Fibroblast of upper back skin (primary cell): ENCODE data around the gene KCNQ1.

Source experiments
- DNase-seq: peaks from one replicate; pipeline ENCODE4 v3.0.0-alpha.2; 2013

Gene KCNQ1

DNA sequence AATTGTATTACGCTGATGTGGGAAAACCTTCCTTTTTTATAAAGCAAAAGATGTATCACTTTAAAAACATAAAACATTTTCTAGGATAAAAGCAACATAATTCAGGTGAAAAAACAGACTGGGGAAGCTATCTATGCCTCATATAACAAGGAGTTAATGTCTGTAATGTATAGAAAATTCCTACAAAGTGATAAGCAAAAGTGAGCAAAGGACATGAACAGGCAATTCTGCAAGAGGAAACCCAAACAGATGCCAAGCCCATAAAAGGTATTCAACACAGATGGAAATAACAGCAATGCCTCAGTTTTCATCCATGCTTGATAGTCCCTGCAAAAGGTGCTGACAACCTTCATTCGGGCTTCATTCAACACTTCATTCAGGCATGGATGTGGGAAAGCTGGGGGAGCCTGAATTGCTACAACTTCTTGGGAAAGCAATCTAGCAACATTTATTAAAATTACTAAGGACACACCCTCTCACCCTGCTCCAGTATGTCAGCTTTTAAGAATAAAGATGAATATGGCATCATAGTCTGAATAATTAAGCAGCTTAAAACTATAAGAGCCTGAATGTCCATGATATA is 215.6 kb downstream of the KCNQ1 start:
- no peak for DNase-seq

GRCh38 chr11:2661173-2662023 is 216.6 kb downstream of the KCNQ1 start:
- DNase-seq = no peak

DNA sequence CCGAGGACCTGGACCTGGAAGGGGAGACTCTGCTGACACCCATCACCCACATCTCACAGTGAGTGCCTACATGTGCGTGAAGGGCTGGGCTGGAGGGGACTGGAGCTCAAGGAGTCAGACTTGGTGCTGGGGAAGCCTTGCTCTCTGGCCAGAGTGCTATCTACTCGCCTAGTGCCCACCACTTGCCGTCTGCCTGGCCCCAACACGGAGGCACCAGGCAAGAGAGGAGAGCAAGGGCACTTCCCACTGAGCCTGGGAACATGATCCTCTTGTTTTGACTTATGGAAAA is 217.2 kb downstream of the KCNQ1 start:
- no peak for DNase-seq

DNA sequence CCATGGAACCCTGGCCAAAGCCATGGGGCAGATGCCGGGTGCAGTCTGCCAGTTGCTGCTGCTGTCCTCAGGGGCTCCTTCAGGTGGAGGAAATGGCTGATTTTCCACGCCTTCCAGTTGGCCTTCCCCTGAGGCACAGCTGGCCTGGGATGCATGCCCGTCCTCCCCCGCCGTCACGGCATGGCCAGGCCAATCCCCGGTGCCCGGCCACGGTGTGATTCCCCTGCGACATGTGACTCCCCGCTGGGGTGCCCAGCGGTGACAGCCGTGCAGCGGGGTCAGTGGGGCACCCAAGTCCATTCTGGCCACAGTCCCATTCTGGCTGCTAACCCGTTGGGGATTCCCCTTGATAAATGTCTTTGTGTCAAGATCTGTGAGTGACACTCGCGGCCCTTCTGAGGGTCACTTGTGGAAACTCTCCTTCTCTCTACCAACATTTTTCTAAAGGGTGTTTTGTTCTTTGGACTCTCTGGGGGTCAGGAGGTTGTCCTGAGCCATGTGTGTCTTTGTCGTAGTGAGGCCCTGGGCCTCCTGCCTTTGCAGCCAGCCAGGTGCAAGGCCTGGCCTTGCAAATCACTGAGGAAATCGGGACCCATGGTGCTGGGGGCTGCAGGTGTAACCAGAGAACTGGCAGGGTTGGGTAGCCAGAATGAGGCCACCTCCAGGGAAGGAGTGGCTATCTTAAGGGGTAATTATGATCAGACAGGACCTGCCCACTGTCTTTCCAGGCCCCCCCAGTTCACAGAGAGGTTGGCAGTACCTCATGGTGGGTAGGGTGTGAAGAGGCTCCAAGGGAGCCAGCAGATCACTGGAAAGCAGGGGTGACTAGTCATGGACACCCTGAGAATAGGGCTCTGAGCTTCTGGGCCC is 217.9 kb downstream of the KCNQ1 start:
- no peak for DNase-seq

DNA sequence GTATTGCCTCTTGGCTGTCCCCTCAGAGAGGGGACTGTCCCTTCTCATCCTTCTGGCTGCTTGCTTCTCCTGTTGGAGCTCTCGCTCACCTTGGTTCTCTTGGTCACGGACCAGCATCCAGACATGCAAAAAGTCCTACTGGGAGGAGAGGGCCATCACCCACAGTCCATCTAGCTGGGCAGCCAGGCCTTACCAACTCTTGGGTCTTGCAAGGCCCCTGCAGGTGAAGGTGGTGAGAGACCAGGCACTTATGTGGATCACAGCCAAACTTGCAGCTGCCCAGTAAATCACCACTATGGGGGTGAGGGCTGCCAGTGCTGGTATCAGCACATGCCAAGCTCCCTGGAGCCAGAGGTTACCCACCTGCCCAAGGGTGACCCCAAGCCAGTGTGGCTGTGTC is 218.7 kb downstream of the KCNQ1 start:
- no peak for DNase-seq

- no peak for DNase-seq
Measured at GRCh38 chr11:2663915-2664314, 219.1 kb downstream of the KCNQ1 start.

GRCh38 chr11:2664376-2664775 is 219.6 kb downstream of the KCNQ1 start:
- no peak for DNase-seq

- DNase-seq = no peak
Measured at GRCh38 chr11:2664791-2665525, 220.2 kb downstream of the KCNQ1 start.

DNA sequence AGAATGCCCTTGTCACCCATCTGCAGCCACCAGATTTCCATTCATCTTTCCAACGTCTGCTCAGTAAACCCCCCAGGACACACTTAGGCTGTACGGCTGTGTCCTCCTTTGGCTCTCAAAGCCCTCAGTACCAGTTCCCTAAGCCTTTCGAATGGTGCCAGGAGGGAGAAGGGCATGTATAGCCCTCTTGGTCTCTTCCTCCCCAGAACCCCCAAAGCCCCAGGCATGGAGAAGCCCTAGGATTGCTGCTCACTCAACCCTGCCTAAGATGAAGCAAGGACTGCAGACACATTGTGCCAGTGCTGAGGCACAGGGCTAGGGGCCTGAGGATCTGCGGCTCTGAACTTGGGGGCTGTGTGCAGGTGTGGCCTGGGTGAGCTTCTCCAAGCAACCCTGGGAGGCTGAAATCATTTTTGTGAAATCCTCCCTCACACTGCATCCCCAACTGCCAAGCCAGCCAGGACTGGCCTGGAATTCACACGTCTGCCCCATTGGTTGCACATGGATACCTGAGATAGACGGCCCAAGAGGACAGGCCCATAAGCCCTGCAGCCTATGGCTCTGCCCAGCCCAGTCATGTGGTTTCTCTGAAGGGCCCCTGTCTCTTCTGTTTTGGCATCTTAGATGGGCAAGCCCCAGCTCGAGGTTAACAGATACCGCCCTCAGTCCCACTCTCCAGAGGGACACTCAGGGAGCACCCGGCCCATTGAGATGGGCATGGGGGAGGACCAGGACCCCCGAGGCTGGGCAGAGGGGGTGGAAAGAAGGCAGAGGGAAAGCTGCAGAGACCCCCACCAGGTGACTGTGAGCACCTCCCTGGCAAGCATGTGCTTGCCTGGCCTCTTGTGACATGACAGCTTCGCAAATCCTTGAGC is 221.0 kb downstream of the KCNQ1 start:
- DNase-seq = no peak

DNA sequence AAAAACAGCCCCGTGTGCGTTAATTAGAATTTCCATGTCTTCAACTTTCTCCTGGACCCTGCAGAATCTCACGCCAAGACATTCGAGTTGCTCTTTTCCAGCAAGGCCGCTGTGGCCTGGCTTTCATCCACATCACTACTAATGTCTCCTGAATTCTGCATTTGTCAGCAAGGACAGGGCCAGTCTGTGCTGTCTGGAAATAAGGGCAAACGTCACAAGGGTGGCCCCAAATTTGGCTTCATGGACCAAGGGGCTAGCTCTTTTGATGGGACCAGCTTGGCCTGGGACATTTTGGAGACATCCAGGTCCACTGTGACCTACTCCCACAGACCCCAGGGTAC is 221.6 kb downstream of the KCNQ1 start:
- DNase-seq = peak; percentile 20

DNA sequence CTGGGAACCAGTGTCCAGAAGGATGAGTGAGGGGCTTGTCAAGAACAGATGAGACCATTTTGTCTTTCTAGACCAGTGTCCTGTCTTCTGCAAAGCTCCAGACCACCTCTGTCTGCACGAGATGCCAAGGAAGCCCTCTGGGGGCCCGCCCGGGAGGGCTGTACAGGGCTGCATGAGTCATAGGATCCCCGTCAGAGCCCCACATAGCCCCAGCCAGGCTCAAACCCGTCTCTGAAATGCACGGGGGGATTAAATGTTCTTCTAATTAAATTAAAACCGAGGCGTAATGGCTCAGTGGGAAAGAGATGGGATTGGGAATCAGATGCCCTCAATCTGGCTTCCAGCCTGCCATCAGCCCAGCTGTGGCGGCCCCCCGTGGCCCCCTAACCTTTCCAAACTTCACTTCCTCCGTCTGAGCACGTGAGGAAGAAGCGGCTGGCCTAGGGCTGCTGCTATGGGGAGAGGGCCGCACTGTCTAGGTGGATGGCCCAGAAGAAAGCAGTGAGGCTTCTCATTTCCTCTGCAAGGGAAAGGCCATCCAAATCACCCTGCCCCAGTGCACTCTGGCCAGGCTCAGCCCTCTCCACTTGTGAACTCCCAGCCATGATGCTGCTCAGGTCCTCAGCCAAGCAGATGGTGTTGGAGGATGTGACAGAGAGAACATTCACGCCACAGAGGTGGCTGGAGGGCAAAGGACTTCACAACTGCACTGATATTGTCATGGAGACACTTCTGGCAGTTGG is 222.2 kb downstream of the KCNQ1 start:
- DNase-seq = peak; percentile 8

DNA sequence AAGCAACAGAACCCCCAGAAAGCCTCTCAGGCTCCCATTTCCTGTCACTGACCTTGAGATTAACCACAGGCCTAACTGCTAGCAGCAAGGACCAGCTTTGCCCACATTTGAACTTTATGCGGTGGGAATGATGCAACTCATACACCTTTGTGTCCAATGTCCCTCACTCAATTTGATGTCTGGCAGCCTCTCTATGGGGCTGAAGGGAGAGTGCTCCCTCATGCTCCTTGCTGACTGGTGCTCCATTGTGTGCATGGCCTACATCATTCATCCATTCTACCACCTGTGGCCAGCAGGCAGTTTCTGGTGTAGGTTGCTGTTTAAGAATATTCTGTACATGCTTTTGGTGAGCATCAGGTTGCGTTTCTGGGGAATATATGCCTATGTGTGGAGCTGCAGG is 223.1 kb downstream of the KCNQ1 start:
- no peak for DNase-seq

- DNase-seq = no peak
Measured at GRCh38 chr11:2668876-2669275, 224.1 kb downstream of the KCNQ1 start.

DNA sequence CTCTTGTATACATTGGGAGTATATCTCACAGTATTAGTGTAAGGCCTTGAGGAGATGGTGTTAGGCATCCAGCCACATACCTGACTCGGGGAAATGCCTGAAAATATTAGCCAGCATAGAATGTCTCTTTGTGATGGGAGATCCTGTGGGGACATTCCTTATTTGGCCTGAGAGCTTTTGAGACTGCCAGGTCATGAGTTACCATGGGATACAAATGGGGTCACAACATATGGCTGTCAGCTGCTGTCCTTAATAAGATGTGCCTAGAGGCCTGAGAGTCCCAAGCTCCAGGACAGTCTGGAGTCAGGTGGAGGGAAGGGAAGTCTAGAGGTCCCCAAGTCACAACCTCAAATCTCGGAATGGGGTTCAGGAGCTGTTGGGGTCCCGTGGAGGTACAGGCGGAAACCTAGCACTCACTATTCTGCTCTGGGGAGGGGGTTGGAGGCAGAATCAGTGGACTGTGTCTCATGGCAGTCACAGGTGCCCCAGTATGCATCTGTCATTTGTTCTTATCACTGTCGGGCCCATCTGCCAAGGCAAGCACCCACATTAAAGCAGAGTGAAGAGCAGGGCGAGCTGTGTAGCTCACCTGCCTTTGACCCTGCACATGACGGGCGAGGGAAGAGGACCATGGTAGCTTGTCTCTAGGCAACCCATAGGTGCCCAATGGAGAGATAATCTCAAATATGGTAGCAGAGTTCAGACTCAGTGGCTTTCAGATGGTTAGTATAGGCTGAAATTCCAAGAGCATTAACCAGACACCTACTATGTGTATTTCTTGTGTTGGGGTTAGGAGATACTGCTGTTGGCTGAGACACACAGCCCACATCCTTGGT is 225.0 kb downstream of the KCNQ1 start:
- no peak for DNase-seq

- no peak for DNase-seq
Measured at GRCh38 chr11:2670541-2671100, 225.8 kb downstream of the KCNQ1 start.

- no peak for DNase-seq
Measured at GRCh38 chr11:2671748-2672147, 226.9 kb downstream of the KCNQ1 start.

- DNase-seq = no peak
Measured at GRCh38 chr11:2672553-2673249, 227.9 kb downstream of the KCNQ1 start.

DNA sequence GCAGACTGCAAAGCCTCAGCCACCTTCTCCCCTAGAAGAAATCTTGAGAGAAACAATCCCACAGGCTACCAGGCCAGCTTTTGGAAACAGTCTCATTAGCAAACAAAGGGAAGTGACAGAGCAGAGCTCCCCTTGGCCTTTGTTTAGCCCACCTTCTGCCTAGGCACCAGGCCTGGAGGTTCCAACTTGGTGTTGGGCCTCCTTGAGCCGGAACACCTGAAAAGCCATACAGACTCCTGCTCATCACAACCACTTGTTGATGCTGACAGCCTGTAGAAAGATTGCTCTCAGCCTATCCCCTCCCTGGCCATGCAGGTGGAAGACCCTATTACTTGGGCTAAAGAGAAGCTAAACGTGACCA is 228.4 kb downstream of the KCNQ1 start:
- no peak for DNase-seq

DNA sequence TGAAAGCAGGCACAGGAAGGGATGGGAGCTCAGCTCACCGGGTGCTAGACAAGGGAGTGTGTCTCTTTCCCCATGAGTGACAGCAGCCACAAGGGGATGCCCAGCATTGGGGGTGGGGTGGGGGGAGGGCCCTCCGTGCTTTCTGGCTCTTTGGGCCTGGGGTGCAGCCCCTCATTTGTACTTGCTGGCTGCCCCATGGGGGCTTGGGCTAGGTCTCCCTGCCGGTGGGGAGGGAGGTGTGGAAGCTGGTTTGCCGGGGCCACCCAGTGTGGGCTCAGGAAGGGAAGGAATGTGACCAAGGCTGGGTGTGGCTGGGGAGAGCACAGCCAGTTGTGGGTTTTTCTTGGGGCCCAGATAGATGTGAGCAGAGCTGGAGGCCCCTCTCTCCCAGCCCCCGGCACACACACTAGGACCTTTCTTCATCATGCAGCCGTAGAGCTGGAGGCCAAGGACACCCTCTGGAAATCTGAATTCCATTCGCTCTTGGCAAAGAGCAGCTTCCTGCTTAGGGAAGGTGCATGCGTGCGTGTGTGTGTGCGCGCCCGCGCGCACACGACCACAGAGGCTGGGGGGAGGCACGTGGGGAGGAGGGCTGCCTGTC is 229.2 kb downstream of the KCNQ1 start:
- no peak for DNase-seq
